ENCODE results near the gene SCAMP1.
A peak's percentile ranks its signal among the peaks of the same experiment; 100 is the strongest.
"Not testable (repeated sequence)": the region's sequence is repeated elsewhere in the genome, so short reads cannot be mapped to it uniquely, and the experiment has no call there.

Gene SCAMP1

GRCh38 chr5:78387468-78388153, 27.2 kb downstream of the SCAMP1 start:
- H3K27ac Mint-ChIP-seq: no peak overlapping the region
- peaks cover 25% of the 10 kb centered on the region for H3K4me1 Mint-ChIP-seq
- no peaks in the 10 kb centered on the region for H3K27me3 Mint-ChIP-seq
- no peak for ATAC-seq
- no peak overlapping the region for H3K4me3 Mint-ChIP-seq
- peaks cover 20% of the 10 kb centered on the region for H3K9me3 Mint-ChIP-seq
- H3K36me3 Mint-ChIP-seq: peaks cover 76% of the 10 kb centered on the region

- H3K27me3 Mint-ChIP-seq, H3K9me3 Mint-ChIP-seq, H3K4me1 Mint-ChIP-seq, H3K27ac Mint-ChIP-seq, ATAC-seq, H3K4me3 Mint-ChIP-seq: not testable (repeated sequence)
- H3K36me3 Mint-ChIP-seq: peaks cover 65% of the 10 kb centered on the region
These were observed 30.9 kb downstream of the SCAMP1 start for GRCh38 chr5:78391357-78391756.

- H3K36me3 Mint-ChIP-seq: peaks cover 59% of the 10 kb centered on the region
- H3K4me3 Mint-ChIP-seq: no peak overlapping the region
- H3K9me3 Mint-ChIP-seq: peaks cover 3% of the 10 kb centered on the region
- ATAC-seq: no peak
- peaks cover 42% of the 10 kb centered on the region for H3K4me1 Mint-ChIP-seq
- no peak overlapping the region for H3K27ac Mint-ChIP-seq
- H3K27me3 Mint-ChIP-seq: no peaks in the 10 kb centered on the region
These were observed 37.4 kb downstream of the SCAMP1 start for GRCh38 chr5:78397831-78398230.

- H3K9me3 Mint-ChIP-seq: peaks cover 3% of the 10 kb centered on the region
- H3K27me3 Mint-ChIP-seq: no peaks in the 10 kb centered on the region
- ATAC-seq: no peak
- H3K4me1 Mint-ChIP-seq: peaks cover 42% of the 10 kb centered on the region
- H3K4me3 Mint-ChIP-seq: no peak overlapping the region
- H3K36me3 Mint-ChIP-seq: peaks cover 54% of the 10 kb centered on the region
- H3K27ac Mint-ChIP-seq: no peak overlapping the region
These were observed 38.7 kb downstream of the SCAMP1 start for GRCh38 chr5:78399116-78399515.

GRCh38 chr5:78404682-78405293, 44.4 kb downstream of the SCAMP1 start:
- peaks cover 60% of the 10 kb centered on the region for H3K4me1 Mint-ChIP-seq
- peaks cover 3% of the 10 kb centered on the region for H3K9me3 Mint-ChIP-seq
- ATAC-seq: no peak
- H3K36me3 Mint-ChIP-seq: peaks cover 42% of the 10 kb centered on the region
- no peak overlapping the region for H3K27ac Mint-ChIP-seq
- H3K4me3 Mint-ChIP-seq: no peak overlapping the region
- H3K27me3 Mint-ChIP-seq: no peaks in the 10 kb centered on the region

GRCh38 chr5:78405829-78406750, 45.7 kb downstream of the SCAMP1 start:
- H3K4me3 Mint-ChIP-seq: no peak overlapping the region
- H3K27me3 Mint-ChIP-seq: no peaks in the 10 kb centered on the region
- peaks cover 32% of the 10 kb centered on the region for H3K36me3 Mint-ChIP-seq
- peak overlapping the region; percentile 66 for H3K27ac Mint-ChIP-seq
- ATAC-seq: no peak
- H3K9me3 Mint-ChIP-seq: no peaks in the 10 kb centered on the region
- H3K4me1 Mint-ChIP-seq: peaks cover 60% of the 10 kb centered on the region

- Mint-ChIP-seq H3K36me3 (peaks cover 32% of the 10 kb centered on the region), H3K4me1 (peaks cover 61% of the 10 kb centered on the region), H3K27ac (peak overlapping the region; percentile 66), H3K27me3 (no peaks in the 10 kb centered on the region), H3K4me3 (no peak overlapping the region), H3K9me3 (no peaks in the 10 kb centered on the region)
- no peak for ATAC-seq
These were observed 47.0 kb downstream of the SCAMP1 start for GRCh38 chr5:78407458-78407857.

GRCh38 chr5:78411586-78411985, 51.2 kb downstream of the SCAMP1 start:
- Mint-ChIP-seq H3K36me3 (peaks cover 51% of the 10 kb centered on the region), H3K4me3 (no peak overlapping the region), H3K27ac (no peak overlapping the region), H3K4me1 (peaks cover 50% of the 10 kb centered on the region), H3K9me3 (no peaks in the 10 kb centered on the region), H3K27me3 (no peaks in the 10 kb centered on the region)
- no peak for ATAC-seq

GRCh38 chr5:78416677-78417425, 56.4 kb downstream of the SCAMP1 start:
- Mint-ChIP-seq H3K36me3 (peaks cover 52% of the 10 kb centered on the region), H3K27ac (no peak overlapping the region), H3K4me1 (peaks cover 16% of the 10 kb centered on the region), H3K9me3 (no peaks in the 10 kb centered on the region), H3K4me3 (no peak overlapping the region), H3K27me3 (no peaks in the 10 kb centered on the region)
- ATAC-seq: no peak

GRCh38 chr5:78419396-78419795, 59.0 kb downstream of the SCAMP1 start:
- no peak overlapping the region for H3K4me3 Mint-ChIP-seq
- ATAC-seq: no peak
- peaks cover 65% of the 10 kb centered on the region for H3K36me3 Mint-ChIP-seq
- no peaks in the 10 kb centered on the region for H3K27me3 Mint-ChIP-seq
- no peaks in the 10 kb centered on the region for H3K9me3 Mint-ChIP-seq
- H3K4me1 Mint-ChIP-seq: no peaks in the 10 kb centered on the region
- no peak overlapping the region for H3K27ac Mint-ChIP-seq

- H3K27ac Mint-ChIP-seq: no peak overlapping the region
- no peaks in the 10 kb centered on the region for H3K27me3 Mint-ChIP-seq
- no peaks in the 10 kb centered on the region for H3K4me1 Mint-ChIP-seq
- H3K4me3 Mint-ChIP-seq: no peak overlapping the region
- no peaks in the 10 kb centered on the region for H3K9me3 Mint-ChIP-seq
- peaks cover 54% of the 10 kb centered on the region for H3K36me3 Mint-ChIP-seq
- no peak for ATAC-seq
These were observed 60.1 kb downstream of the SCAMP1 start for GRCh38 chr5:78420548-78420947.

GRCh38 chr5:78424665-78425064, 64.2 kb downstream of the SCAMP1 start:
- Mint-ChIP-seq H3K4me1 (no peaks in the 10 kb centered on the region), H3K36me3 (peaks cover 45% of the 10 kb centered on the region), H3K27ac (no peak overlapping the region), H3K27me3 (no peaks in the 10 kb centered on the region), H3K9me3 (peaks cover 7% of the 10 kb centered on the region), H3K4me3 (no peak overlapping the region)
- ATAC-seq: no peak

GRCh38 chr5:78429332-78429980, 69.0 kb downstream of the SCAMP1 start:
- no peak overlapping the region for H3K4me3 Mint-ChIP-seq
- H3K4me1 Mint-ChIP-seq: peaks cover 11% of the 10 kb centered on the region
- H3K27me3 Mint-ChIP-seq: no peaks in the 10 kb centered on the region
- H3K36me3 Mint-ChIP-seq: peaks cover 53% of the 10 kb centered on the region
- ATAC-seq: no peak
- peaks cover 10% of the 10 kb centered on the region for H3K9me3 Mint-ChIP-seq
- H3K27ac Mint-ChIP-seq: no peak overlapping the region

GRCh38 chr5:78430866-78431265, 70.4 kb downstream of the SCAMP1 start:
- Mint-ChIP-seq H3K27ac (no peak overlapping the region), H3K27me3 (no peaks in the 10 kb centered on the region), H3K9me3 (peaks cover 10% of the 10 kb centered on the region), H3K36me3 (peaks cover 65% of the 10 kb centered on the region), H3K4me3 (no peak overlapping the region), H3K4me1 (peaks cover 11% of the 10 kb centered on the region)
- ATAC-seq: no peak
